ENCODE results near the gene FAP. TPM values are rescaled to one million over a fixed set of nuclear protein-coding genes. Genes with fewer than 3 reads are reported as not detected.

Gene FAP, protein sequence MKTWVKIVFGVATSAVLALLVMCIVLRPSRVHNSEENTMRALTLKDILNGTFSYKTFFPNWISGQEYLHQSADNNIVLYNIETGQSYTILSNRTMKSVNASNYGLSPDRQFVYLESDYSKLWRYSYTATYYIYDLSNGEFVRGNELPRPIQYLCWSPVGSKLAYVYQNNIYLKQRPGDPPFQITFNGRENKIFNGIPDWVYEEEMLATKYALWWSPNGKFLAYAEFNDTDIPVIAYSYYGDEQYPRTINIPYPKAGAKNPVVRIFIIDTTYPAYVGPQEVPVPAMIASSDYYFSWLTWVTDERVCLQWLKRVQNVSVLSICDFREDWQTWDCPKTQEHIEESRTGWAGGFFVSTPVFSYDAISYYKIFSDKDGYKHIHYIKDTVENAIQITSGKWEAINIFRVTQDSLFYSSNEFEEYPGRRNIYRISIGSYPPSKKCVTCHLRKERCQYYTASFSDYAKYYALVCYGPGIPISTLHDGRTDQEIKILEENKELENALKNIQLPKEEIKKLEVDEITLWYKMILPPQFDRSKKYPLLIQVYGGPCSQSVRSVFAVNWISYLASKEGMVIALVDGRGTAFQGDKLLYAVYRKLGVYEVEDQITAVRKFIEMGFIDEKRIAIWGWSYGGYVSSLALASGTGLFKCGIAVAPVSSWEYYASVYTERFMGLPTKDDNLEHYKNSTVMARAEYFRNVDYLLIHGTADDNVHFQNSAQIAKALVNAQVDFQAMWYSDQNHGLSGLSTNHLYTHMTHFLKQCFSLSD
- total RNA-seq, result not detected in 2 replicates

DNA sequence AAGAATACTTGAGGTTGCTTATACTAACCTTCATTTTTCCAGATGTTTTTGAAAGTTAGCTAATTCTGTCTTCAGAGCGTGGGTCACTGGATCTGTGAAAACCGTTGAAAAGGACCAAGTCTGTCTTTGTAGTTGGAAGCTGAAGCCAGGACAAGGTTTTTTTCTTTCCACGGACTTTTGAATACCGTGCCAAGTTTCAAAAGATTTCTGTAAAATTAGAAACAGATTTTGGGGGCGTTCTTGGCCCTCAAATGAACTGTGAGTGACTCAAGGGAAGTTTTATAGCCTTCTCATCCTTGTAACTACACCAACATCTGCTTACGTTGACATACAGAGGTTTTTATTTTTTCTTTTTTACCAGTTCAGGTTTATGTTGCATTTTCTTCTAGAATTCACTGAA, at the start of gene FAP:
Gene FAP (minus strand): TSS at position 152 of the 400 bp plus-strand sequence. CDS start 118 bp downstream, at position 34.
- no peak within 1 kb of the TSS for H3K4me3 Mint-ChIP-seq (ENCODE audit: low read depth)
- H3K27ac Mint-ChIP-seq, result no peak within 1 kb of the TSS
- no peak for DNase-seq (ENCODE audit: low spot score)
- H3K9me3 Mint-ChIP-seq, result no peaks in the 10 kb centered on the region
- H3K36me3 Mint-ChIP-seq (ENCODE audit: low read depth), result no peaks in the 10 kb centered on the region
- peaks cover 40% of the 10 kb centered on the region for H3K27me3 Mint-ChIP-seq (ENCODE audit: low read depth)
- intact Hi-C loops (cut with micrococcal nuclease), result no loop called here
- no peaks in the 10 kb centered on the region for H3K4me1 Mint-ChIP-seq (ENCODE audit: low read depth)

DNA sequence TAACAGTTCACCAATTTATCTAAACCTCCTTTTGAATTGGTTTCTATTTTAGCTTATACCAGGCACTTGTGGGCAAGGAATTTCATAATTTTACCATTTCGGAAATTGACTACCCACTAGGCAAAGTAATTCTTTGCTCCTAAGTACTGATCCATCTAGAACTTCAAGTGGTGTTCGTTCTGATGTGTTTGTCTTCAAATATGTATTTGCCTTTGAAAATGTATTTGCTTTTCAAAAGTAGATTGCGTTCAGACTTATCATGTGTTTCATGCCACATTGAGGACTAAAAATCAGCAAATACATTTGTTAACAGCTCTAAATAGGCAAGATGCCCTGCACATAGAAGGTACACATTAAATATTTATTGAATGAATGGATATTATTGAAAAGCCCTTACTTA, 48.5 kb upstream of the FAP start:
- intact Hi-C loops (cut with micrococcal nuclease), result no loop called here
- Mint-ChIP-seq H3K27ac (no peak overlapping the region), H3K4me3 (ENCODE audit: low read depth) (no peak overlapping the region), H3K27me3 (ENCODE audit: low read depth) (no peaks in the 10 kb centered on the region), H3K9me3 (no peaks in the 10 kb centered on the region), H3K4me1 (ENCODE audit: low read depth) (no peaks in the 10 kb centered on the region), H3K36me3 (ENCODE audit: low read depth) (peaks cover 14% of the 10 kb centered on the region)
- no peak for DNase-seq (ENCODE audit: low spot score)

DNA sequence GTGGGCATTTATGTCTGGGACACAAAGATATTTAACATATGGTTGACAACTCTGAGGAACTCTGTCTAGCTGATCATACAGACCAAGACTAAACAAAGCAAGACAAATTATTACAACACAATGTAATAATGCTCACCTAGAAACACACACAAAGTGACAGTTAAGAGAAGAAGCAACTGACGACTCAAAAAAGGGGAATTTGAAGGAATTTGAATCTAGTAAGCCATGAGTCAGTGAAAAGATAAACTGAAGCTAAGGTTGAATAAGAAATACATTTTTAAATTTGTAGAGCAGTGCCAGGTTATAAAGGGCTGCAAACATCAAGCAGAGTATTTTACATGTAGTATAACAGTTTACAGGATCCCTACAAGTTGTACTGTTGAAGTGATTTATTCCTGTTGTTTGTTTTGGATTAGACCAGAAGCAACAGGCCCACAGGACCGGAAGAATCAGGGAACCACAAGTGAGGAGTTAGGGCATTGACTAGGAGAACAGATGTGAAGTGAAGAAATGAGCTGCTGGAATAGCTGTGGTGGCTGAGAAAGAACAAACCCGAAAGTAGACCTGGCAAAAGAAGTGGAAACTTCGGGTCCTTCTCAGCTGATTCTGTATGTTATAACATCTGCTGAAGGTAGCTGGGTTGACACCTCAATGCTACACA, 39.6 kb upstream of the FAP start:
- peaks cover 46% of the 10 kb centered on the region for H3K36me3 Mint-ChIP-seq (ENCODE audit: low read depth)
- no peak overlapping the region for H3K4me3 Mint-ChIP-seq (ENCODE audit: low read depth)
- H3K4me1 Mint-ChIP-seq (ENCODE audit: low read depth), result no peaks in the 10 kb centered on the region
- H3K27me3 Mint-ChIP-seq (ENCODE audit: low read depth), result no peaks in the 10 kb centered on the region
- intact Hi-C loops (cut with micrococcal nuclease), result no loop called here
- H3K9me3 Mint-ChIP-seq, result no peaks in the 10 kb centered on the region
- H3K27ac Mint-ChIP-seq, result no peak overlapping the region
- DNase-seq (ENCODE audit: low spot score), result no peak

DNA sequence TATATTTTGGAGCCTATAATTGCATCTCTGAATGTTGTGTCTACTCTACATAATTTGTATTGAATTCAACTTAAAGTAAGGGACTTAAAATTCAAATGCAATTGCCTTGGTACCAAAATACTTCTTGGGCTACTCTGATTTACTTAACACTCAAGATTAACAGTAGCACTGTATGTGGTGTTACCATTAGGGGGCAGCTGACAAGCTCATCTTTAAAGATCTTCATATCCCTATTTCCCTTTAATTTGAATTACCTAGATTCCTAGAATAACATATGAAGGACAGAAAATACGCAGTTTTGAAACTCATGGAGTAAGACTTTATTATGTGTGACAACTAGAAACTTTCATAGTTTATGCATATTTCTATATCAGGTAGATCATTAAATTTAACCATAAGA, 37.4 kb upstream of the FAP start:
- no peaks in the 10 kb centered on the region for H3K27me3 Mint-ChIP-seq (ENCODE audit: low read depth)
- intact Hi-C loops (cut with micrococcal nuclease), result no loop called here
- DNase-seq (ENCODE audit: low spot score), result no peak
- H3K4me1 Mint-ChIP-seq (ENCODE audit: low read depth), result peaks cover 7% of the 10 kb centered on the region
- peaks cover 53% of the 10 kb centered on the region for H3K36me3 Mint-ChIP-seq (ENCODE audit: low read depth)
- H3K9me3 Mint-ChIP-seq, result no peaks in the 10 kb centered on the region
- no peak overlapping the region for H3K27ac Mint-ChIP-seq
- H3K4me3 Mint-ChIP-seq (ENCODE audit: low read depth), result no peak overlapping the region

DNA sequence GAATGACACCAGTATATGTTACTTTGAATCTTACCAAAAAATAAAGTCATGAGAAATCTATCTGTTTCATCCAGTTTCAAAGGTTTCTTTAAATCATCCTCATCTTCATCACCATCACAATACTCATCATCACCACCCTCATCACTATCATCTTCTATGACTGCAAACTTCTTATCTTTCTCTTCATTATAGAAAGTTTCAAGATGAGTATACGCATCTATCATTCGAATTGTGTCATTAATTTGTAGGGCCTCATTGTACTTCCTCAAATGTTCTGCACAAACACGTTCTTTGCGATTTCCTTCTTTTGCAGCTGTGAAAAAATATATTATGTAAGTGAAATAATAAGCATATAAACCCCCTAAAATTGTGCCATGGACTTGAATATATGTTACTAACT, 34.1 kb upstream of the FAP start:
- Mint-ChIP-seq H3K4me3 (ENCODE audit: low read depth) (no peak overlapping the region), H3K36me3 (ENCODE audit: low read depth) (peaks cover 44% of the 10 kb centered on the region), H3K9me3 (no peaks in the 10 kb centered on the region), H3K27ac (no peak overlapping the region), H3K27me3 (ENCODE audit: low read depth) (no peaks in the 10 kb centered on the region), H3K4me1 (ENCODE audit: low read depth) (peaks cover 7% of the 10 kb centered on the region)
- no peak for DNase-seq (ENCODE audit: low spot score)
- intact Hi-C loops (cut with micrococcal nuclease), result loop anchor here (2.0 kb wide), 1 partner anchor 21 kb away; no protein-coding TSS in a partner anchor

DNA sequence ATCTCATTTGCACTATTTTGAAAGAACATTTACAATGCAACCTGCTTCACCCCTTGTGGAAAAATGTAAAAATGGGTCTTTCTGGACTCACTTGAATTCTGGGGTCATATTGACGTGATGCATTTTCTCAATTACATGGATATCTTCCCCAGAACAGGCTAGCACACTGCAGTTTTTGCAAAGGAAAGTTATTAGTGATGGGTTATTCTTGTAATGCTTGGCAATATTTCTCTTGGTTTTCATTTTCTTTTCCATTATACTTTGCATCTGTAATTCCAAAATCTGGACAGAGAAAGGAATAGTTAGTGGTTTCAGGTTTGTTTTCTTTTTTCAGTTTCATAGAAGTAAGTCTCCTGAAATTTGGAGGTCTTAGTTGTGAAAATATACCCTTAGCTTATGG, 24.8 kb upstream of the FAP start:
- H3K36me3 Mint-ChIP-seq (ENCODE audit: low read depth), result peaks cover 50% of the 10 kb centered on the region
- no peak for DNase-seq (ENCODE audit: low spot score)

DNA sequence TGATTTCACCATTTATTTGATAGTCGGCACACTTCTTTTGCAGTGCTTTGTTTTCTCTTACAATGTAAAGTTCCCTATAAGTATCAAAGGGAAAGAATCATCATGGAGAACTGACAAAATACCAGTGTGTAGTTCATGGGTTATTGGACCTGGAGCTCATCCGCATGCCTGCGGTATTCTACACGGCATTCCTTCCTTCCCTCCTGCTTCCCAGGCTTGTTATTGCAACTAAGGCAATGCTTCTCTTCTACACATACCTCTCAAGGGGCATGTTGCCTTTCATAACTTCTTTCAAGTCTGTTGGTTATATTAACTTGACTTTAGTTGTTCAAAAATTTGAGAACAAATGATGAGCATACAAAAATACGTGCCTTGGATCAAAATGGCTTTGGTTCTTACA, 24.3 kb upstream of the FAP start:
- intact Hi-C loops (cut with micrococcal nuclease), result no loop called here
- no peaks in the 10 kb centered on the region for H3K9me3 Mint-ChIP-seq
- H3K4me1 Mint-ChIP-seq (ENCODE audit: low read depth), result no peaks in the 10 kb centered on the region
- no peak for DNase-seq (ENCODE audit: low spot score)
- peaks cover 48% of the 10 kb centered on the region for H3K36me3 Mint-ChIP-seq (ENCODE audit: low read depth)
- H3K4me3 Mint-ChIP-seq (ENCODE audit: low read depth), result no peak overlapping the region
- no peaks in the 10 kb centered on the region for H3K27me3 Mint-ChIP-seq (ENCODE audit: low read depth)
- no peak overlapping the region for H3K27ac Mint-ChIP-seq

More for the DNA sequence above, 24.8 kb upstream of the FAP start:
- no peak overlapping the region for H3K4me3 Mint-ChIP-seq (ENCODE audit: low read depth)
- no peaks in the 10 kb centered on the region for H3K4me1 Mint-ChIP-seq (ENCODE audit: low read depth)
- intact Hi-C loops (cut with micrococcal nuclease), result no loop called here
- no peaks in the 10 kb centered on the region for H3K27me3 Mint-ChIP-seq (ENCODE audit: low read depth)
- H3K27ac Mint-ChIP-seq, result no peak overlapping the region
- H3K9me3 Mint-ChIP-seq, result no peaks in the 10 kb centered on the region

DNA sequence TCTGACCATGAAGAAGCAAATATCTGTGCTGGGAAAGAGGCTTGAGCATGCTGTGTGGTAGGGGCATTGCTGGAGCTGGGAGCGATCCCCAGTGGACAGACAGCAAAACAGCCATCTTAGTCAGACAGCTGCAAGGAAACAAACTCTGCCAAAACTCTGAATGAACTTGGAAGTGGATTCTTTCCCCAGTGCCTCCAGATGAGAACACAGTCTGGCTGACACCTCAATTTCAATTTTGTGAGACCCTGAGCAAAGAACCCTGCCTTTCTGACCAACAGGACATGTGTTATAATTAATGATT, 23.2 kb upstream of the FAP start:
- no peaks in the 10 kb centered on the region for H3K27me3 Mint-ChIP-seq (ENCODE audit: low read depth)
- peaks cover 6% of the 10 kb centered on the region for H3K4me1 Mint-ChIP-seq (ENCODE audit: low read depth)
- DNase-seq (ENCODE audit: low spot score), result no peak
- H3K9me3 Mint-ChIP-seq, result no peaks in the 10 kb centered on the region
- H3K4me3 Mint-ChIP-seq (ENCODE audit: low read depth), result no peak overlapping the region
- peaks cover 37% of the 10 kb centered on the region for H3K36me3 Mint-ChIP-seq (ENCODE audit: low read depth)
- intact Hi-C loops (cut with micrococcal nuclease), result no loop called here
- H3K27ac Mint-ChIP-seq, result no peak overlapping the region

DNA sequence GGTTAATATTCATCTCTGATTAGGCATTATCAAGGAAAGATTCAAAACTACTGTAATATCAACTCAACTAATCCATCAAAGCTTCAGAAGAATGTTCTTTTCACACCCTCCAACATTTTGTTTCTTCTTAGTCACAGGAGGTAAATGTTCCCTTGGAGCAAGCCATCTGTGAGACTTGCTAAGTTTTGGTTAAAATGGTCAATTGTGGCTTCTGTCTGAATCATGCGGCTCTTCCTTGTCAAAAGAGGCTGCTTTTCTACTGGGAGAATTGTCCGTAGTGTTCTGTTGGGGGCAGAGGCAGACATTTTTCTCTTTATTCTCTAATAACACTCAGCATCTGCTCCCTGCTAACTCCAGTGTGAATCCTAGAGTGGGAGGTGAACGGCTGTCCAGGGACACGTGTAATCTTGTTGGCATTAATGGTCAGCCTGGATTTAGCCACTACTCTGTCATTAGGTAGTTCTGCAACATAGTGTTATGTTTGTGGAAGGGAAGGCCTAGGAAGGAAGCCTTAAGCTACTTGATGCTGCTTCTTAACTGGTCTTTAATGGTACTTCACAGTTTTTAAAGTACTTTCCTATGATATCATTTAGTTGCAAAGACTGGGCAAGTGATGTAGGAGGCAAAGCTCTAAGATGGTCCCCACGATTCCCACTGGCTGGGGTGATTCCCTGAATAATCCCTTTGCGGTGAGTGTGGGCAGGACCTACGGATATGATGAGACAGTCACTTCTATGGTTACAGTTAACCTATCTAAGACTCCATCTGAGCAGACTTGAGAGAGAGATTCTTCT, 22.6 kb upstream of the FAP start:
- Mint-ChIP-seq H3K4me3 (ENCODE audit: low read depth) (no peak overlapping the region), H3K36me3 (ENCODE audit: low read depth) (peaks cover 33% of the 10 kb centered on the region), H3K27ac (no peak overlapping the region), H3K9me3 (no peaks in the 10 kb centered on the region), H3K4me1 (ENCODE audit: low read depth) (peaks cover 12% of the 10 kb centered on the region), H3K27me3 (ENCODE audit: low read depth) (no peaks in the 10 kb centered on the region)
- DNase-seq (ENCODE audit: low spot score), result no peak
- intact Hi-C loops (cut with micrococcal nuclease), result no loop called here

DNA sequence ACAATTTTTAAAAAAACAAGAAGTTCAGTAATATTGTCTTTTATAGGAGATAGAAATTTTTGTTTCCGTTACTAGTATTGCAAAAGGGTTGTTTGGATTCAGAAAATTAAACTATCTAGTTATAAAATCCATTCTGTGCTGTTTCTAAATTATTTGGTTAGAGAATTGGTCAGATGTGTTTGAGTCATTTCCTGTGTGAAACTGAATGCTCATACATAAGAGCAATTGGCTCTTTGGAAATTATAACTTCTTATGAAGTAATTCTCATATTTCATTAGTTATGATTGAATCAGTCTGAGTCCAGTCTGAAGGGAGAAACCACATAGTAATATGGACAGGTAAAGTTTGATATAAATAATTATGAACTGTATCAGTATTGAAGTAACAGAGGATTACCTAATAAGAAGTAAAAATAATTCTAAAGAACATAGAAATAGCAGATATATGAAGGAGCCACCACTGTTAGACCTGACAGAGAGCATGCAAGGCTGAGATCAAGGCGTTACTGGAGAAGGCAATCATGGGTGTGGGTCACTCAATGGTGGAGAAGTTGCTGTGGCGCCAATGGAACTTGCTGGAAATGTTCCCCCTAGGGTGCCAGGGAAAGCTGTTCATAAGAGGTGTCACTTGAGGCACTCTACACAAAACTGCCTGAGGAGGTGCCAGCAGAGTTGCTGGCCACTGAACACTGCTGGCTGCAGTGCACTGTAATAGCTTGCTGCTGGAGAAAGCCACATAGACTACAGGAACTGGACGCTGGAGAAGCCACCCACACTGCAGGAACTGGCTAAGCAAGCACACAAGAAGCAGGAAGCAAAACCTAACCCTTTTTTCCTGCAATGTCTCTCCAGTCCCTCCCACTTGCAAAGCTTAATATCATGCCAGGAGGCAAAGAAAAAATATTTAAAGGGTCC, 18.0 kb upstream of the FAP start:
- H3K4me3 Mint-ChIP-seq (ENCODE audit: low read depth), result no peak overlapping the region
- H3K9me3 Mint-ChIP-seq, result no peaks in the 10 kb centered on the region
- peaks cover 15% of the 10 kb centered on the region for H3K4me1 Mint-ChIP-seq (ENCODE audit: low read depth)
- H3K27ac Mint-ChIP-seq, result no peak overlapping the region
- peaks cover 6% of the 10 kb centered on the region for H3K36me3 Mint-ChIP-seq (ENCODE audit: low read depth)
- no peak for DNase-seq (ENCODE audit: low spot score)
- peaks cover 15% of the 10 kb centered on the region for H3K27me3 Mint-ChIP-seq (ENCODE audit: low read depth)
- intact Hi-C loops (cut with micrococcal nuclease), result no loop called here

DNA sequence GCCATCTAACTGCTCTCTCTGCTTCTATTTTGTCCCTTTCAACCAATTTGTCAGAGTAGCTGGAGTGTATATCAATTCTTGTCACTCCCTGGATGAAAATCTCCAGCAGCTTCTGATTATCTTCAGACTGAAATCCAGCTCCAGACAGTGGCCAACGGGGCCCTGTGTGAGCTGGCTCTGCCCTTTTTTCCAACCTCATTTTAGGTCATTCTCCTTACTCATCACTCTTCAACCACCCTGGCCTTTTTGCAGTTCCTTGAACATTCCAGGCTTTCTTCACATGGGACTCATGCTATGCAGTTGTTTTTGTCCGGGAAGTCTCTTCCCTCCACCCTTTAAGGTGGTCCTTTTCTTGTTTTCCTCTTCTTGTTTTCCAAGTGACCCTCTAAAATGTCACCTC, 15.4 kb upstream of the FAP start:
- DNase-seq (ENCODE audit: low spot score), result no peak
- H3K36me3 Mint-ChIP-seq (ENCODE audit: low read depth), result no peaks in the 10 kb centered on the region

DNA sequence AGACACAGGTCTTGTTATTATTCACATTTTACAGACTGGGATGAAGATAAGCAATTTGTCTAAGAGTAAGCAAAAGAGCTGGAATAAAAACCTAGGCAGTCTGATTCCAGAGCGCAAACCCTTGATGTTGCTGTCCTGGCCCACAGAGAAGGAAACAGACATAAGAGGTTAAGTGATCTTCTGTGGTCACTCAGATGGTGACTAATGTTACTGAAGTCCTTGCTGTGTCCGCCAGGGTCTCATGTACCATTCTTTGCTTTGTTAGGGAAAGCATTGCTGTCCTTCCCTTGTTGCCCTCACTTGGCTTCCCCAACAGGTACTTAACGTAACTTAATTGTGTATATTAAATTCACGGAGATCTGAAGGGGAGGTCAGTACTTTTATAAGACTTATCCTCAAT, 14.9 kb upstream of the FAP start:
- H3K9me3 Mint-ChIP-seq, result no peaks in the 10 kb centered on the region
- H3K27ac Mint-ChIP-seq, result no peak overlapping the region

More for the DNA sequence above, 15.4 kb upstream of the FAP start:
- Mint-ChIP-seq H3K4me3 (ENCODE audit: low read depth) (no peak overlapping the region), H3K27me3 (ENCODE audit: low read depth) (peaks cover 18% of the 10 kb centered on the region), H3K27ac (no peak overlapping the region), H3K9me3 (no peaks in the 10 kb centered on the region), H3K4me1 (ENCODE audit: low read depth) (peaks cover 15% of the 10 kb centered on the region)
- intact Hi-C loops (cut with micrococcal nuclease), result no loop called here

More for the DNA sequence above, 14.9 kb upstream of the FAP start:
- intact Hi-C loops (cut with micrococcal nuclease), result no loop called here
- DNase-seq (ENCODE audit: low spot score), result no peak
- Mint-ChIP-seq H3K4me1 (ENCODE audit: low read depth) (peaks cover 15% of the 10 kb centered on the region), H3K36me3 (ENCODE audit: low read depth) (no peaks in the 10 kb centered on the region), H3K4me3 (ENCODE audit: low read depth) (no peak overlapping the region), H3K27me3 (ENCODE audit: low read depth) (peaks cover 19% of the 10 kb centered on the region)

Measured in activated T-helper 2 cell treated with anti-CD3 and anti-CD28 coated beads, Interferon-gamma antibody, Interleukin-2, Interleukin-4, amounts not matched to agents 10 μg/mL and 5 μg/mL and 100 μg/mL, durations not matched to agents 14 hours and 24 hours and 36 hours (primary cell).